GM18519 (cell line): ENCODE measurements around the gene GRIA1.

Source experiments
- ATAC-seq: cut with Tn5 transposase; IDR thresholded peaks from one replicate; pipeline ENCODE4 v1.9.1; 2021; ENCODE audit warnings: mild to moderate bottlenecking, moderate library complexity; ENCODE audit not compliant: unreplicated experiment, low FRiP score

Gene GRIA1

GRCh38 chr5:153601377-153601776 is 110.9 kb downstream of the GRIA1 start:
- peak; percentile 92 for ATAC-seq

GRCh38 chr5:153605386-153605785 is 114.9 kb downstream of the GRIA1 start:
- ATAC-seq: no peak

- ATAC-seq: no peak
Observed at GRCh38 chr5:153610009-153610408, 119.5 kb downstream of the GRIA1 start.

- ATAC-seq: no peak
Observed at GRCh38 chr5:153610811-153611210, 120.3 kb downstream of the GRIA1 start.

GRCh38 chr5:153613144-153613543 is 122.7 kb downstream of the GRIA1 start:
- no peak for ATAC-seq

- no peak for ATAC-seq
Observed at GRCh38 chr5:153613672-153614071, 123.2 kb downstream of the GRIA1 start.

GRCh38 chr5:153617190-153617589 is 126.7 kb downstream of the GRIA1 start:
- no peak for ATAC-seq

- ATAC-seq: no peak
Observed at GRCh38 chr5:153618307-153618706, 127.8 kb downstream of the GRIA1 start.

- ATAC-seq: no peak
Observed at GRCh38 chr5:153618867-153619266, 128.4 kb downstream of the GRIA1 start.

GRCh38 chr5:153619771-153620170 is 129.3 kb downstream of the GRIA1 start:
- ATAC-seq: no peak

- no peak for ATAC-seq
Observed at GRCh38 chr5:153623124-153623523, 132.7 kb downstream of the GRIA1 start.

- ATAC-seq: no peak
Observed at GRCh38 chr5:153623751-153624450, 133.4 kb downstream of the GRIA1 start.

- no peak for ATAC-seq
Observed at GRCh38 chr5:153624451-153624765, 133.9 kb downstream of the GRIA1 start.

GRCh38 chr5:153625826-153626354 is 135.4 kb downstream of the GRIA1 start:
- ATAC-seq: no peak

- no peak for ATAC-seq
Observed at GRCh38 chr5:153626836-153627235, 136.4 kb downstream of the GRIA1 start.

GRCh38 chr5:153629027-153629895 is 138.8 kb downstream of the GRIA1 start:
- ATAC-seq: no peak

GRCh38 chr5:153630546-153630945 is 140.1 kb downstream of the GRIA1 start:
- ATAC-seq: no peak

- ATAC-seq: no peak
Observed at GRCh38 chr5:153632748-153633290, 142.3 kb downstream of the GRIA1 start.

- ATAC-seq: no peak
Observed at GRCh38 chr5:153636670-153637451, 146.4 kb downstream of the GRIA1 start.

- ATAC-seq: no peak
Observed at GRCh38 chr5:153640293-153640692, 149.8 kb downstream of the GRIA1 start.
